B cell (primary cell): ENCODE results near the gene ROBO2.

ENCODE experiments used
- CTCF ChIP-seq: fragments of 200-600 bp; IDR thresholded peaks from one replicate; pipeline ENCODE4 v1.8.0; 2022; ENCODE audit warnings: antibody characterized with exemption, mild to moderate bottlenecking
- EZH2 ChIP-seq: IDR thresholded peaks from 2 replicates; pipeline ENCODE4 v1.6.1; 2012; ENCODE audit warnings: borderline replicate concordance, low read depth, mild to moderate bottlenecking, moderate library complexity, low read length; ENCODE audit not compliant: insufficient read depth, poor library complexity, severe bottlenecking

GRCh38 chr3:77539677-77540076, 499.8 kb downstream of the ROBO2 start:
- TF ChIP-seq CTCF, result no peak
- no peak for TF ChIP-seq EZH2
